Measurements from ENCODE around the gene ARHGAP22. TPM values are rescaled to one million over a fixed set of nuclear protein-coding genes. Genes with fewer than 3 reads are reported as not detected.

ARHGAP22 gene
- total RNA-seq, 3 donors from 2014 or later = 2.6 to 8.2 (median 4.8) TPM

DNA sequence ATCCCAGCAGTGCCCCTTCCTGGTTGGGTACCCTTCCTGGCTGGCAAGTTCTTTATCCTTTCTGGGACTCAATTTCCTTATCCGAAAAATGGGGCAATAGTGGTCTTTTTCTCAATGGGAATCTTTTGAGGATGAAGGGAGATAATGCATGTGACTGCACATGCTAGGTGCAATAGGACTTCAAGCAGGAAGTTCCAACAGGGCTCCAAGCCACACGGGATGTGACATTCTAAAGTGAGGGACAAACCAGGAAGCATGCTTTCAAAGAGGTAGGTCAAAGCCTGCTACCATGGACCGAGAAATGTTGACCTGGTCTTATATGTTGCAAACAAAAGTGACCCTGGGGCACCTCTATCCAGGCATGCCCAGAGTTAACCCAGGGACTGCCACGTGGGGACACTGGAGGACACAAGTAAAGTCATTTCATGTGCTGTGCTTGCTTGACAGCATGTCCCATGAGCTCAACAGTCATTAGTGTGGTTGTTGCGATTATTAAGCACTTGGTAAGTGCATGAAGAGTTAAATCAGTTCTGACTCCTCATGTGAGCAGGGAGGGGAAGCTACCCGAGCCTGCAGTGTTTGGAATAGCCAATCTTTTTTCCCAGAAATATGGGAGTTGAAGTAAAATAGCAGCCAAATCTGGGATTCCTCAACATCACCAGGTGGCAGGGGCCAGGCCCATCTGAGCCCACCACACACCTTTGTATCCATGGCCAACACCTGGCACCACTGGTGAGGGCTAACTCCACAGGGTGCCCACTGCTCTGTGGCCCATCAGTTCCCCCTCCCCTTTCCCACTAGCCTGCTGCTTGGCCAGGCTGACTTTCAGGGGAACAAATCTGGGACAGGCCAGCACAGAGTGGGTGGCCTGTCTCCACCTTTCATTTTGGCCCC is 5.7 kb downstream of the ARHGAP22 start:
- no peaks in the 10 kb centered on the region for H3K4me1 ChIP-seq
- H3K4me3 ChIP-seq = no peak overlapping the region
- no peak overlapping the region for H3K27ac ChIP-seq
- peaks cover 0 to 3% of the 10 kb centered on the region in 2 donors for H3K27me3 ChIP-seq
- H3K36me3 ChIP-seq = no peaks in the 10 kb centered on the region
- TF ChIP-seq, protein P1, sequence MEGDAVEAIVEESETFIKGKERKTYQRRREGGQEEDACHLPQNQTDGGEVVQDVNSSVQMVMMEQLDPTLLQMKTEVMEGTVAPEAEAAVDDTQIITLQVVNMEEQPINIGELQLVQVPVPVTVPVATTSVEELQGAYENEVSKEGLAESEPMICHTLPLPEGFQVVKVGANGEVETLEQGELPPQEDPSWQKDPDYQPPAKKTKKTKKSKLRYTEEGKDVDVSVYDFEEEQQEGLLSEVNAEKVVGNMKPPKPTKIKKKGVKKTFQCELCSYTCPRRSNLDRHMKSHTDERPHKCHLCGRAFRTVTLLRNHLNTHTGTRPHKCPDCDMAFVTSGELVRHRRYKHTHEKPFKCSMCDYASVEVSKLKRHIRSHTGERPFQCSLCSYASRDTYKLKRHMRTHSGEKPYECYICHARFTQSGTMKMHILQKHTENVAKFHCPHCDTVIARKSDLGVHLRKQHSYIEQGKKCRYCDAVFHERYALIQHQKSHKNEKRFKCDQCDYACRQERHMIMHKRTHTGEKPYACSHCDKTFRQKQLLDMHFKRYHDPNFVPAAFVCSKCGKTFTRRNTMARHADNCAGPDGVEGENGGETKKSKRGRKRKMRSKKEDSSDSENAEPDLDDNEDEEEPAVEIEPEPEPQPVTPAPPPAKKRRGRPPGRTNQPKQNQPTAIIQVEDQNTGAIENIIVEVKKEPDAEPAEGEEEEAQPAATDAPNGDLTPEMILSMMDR (IDR thresholded peaks at IDR 0.05) = no peak
- TF ChIP-seq POLR2AphosphoS5 (IDR thresholded peaks at IDR 0.05) (no peak), POLR2A (IDR thresholded peaks at IDR 0.05) (no peak)
- intact Hi-C loops (cut with DNase I; ENCODE audit: low total_unique reads) = no loop called here
- DNase-seq (ENCODE audit: low spot score in 2 of 2) = no peak
- no peaks in the 10 kb centered on the region for H3K9me3 ChIP-seq

DNA sequence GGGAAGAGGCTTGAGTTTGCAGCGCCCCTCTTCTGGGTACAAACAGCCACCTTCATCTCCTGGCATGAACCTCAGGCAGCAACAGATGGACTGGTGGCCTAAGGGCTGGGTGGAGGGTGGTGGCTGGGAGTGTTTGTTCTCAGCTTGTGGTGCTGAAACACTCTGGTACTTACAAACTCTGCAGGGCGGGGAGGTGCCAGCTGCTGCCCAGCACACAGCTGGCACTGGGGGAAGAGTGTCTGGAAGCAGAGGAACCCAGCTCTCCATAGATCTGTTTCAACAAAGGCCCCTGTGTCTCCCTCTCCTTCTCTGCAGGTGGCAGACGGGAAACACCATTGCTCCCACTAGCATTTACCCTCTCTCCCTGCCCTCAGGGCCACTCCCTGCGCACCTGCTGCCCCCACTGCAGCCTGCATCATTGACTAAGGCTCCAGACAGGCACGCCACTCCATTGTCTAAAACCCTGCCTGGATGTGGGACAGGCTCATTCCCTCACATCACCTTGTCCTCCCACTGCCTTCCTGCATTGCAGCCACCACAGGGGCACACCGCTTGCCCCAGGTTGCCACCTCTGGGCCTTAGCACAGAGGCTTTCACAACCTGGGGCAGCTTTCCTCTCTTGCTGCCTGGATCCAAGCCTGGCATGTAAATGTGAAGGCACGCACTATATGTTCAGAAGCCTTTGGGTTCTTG is 6.5 kb downstream of the ARHGAP22 start:
- Histone ChIP-seq H3K4me3 (no peak overlapping the region), H3K36me3 (no peaks in the 10 kb centered on the region), H3K27ac (no peak overlapping the region), H3K27me3 (no peaks in the 10 kb centered on the region), H3K9me3 (no peaks in the 10 kb centered on the region), H3K4me1 (no peaks in the 10 kb centered on the region)
- intact Hi-C loops (cut with DNase I; ENCODE audit: low total_unique reads) = no loop called here
- no peak for DNase-seq (ENCODE audit: low spot score in 2 of 2)
- TF ChIP-seq, protein P1 (IDR thresholded peaks at IDR 0.05) = no peak
- TF ChIP-seq POLR2A (IDR thresholded peaks at IDR 0.05) (no peak), POLR2AphosphoS5 (IDR thresholded peaks at IDR 0.05) (no peak)

DNA sequence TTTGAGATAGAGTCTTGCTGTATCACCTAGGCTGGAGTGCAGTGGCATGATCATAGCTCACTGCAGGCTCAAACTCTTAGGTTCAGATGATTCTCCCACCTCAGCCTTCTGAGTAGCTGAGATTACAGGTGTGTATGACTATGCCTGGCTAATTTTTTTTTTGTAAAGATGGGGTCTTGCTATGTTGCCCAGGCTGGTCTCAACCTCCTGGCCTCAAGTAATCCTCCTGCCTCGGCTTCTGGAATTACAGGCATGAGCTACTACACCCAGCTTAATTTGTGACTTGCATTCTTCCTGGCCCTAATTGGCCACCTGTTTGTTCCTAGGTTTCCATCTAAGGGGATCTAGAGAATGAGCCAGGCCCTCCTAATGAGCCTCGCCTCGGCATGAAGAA is 9.3 kb downstream of the ARHGAP22 start:
- TF ChIP-seq, protein P1 (IDR thresholded peaks at IDR 0.05) = no peak
- no peak for TF ChIP-seq POLR2A (IDR thresholded peaks at IDR 0.05)
- no peak for TF ChIP-seq POLR2AphosphoS5 (IDR thresholded peaks at IDR 0.05)
- DNase-seq (ENCODE audit: low spot score in 2 of 2) = no peak

DNA sequence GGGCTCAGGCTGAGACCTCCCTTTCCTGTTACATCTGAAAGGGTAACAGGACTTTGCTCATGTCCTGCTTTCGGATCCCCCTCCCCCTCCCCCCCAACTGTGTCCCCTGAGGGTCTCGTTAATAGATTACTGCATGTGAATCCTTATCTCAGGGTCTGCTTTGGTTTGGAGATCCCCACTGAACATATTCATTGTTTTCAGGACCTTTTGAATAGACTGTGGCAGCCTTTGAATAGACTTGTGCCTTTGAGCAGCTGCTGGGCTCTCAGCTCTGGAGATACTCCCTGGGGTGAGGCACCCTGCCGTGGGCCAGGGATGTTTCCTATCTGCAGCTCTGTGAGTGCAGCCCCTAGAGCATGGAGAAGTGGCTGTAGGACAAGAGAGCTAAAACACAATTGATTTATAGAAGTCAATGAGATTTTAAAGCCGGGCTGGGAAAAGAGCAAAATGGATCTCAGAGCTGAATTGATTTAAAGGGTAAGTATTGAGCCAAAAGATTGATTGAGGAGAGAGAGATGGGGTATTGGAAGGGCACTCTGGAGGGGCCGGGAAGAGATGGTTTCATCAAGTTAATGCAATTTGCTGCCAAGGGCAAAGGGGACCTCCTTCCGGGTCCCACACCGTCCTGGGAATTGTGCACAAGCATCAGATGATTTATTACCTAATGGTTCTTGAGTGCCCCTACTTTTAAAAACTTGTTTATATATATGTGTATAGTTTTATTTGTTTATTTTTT is 9.9 kb downstream of the ARHGAP22 start:
- Histone ChIP-seq H3K36me3 (no peaks in the 10 kb centered on the region), H3K4me3 (no peak overlapping the region), H3K9me3 (no peaks in the 10 kb centered on the region), H3K27ac (no peak overlapping the region), H3K4me1 (no peaks in the 10 kb centered on the region), H3K27me3 (no peaks in the 10 kb centered on the region)
- no peak for TF ChIP-seq POLR2AphosphoS5 (IDR thresholded peaks at IDR 0.05)
- TF ChIP-seq, protein P1 (IDR thresholded peaks at IDR 0.05) = no peak
- TF ChIP-seq POLR2A (IDR thresholded peaks at IDR 0.05) = no peak
- intact Hi-C loops (cut with DNase I; ENCODE audit: low total_unique reads) = no loop called here
- no peak for DNase-seq (ENCODE audit: low spot score in 2 of 2)

More for the DNA sequence above, 9.3 kb downstream of the ARHGAP22 start:
- Histone ChIP-seq H3K9me3 (no peaks in the 10 kb centered on the region), H3K4me1 (no peaks in the 10 kb centered on the region), H3K27ac (no peak overlapping the region), H3K36me3 (no peaks in the 10 kb centered on the region), H3K4me3 (no peak overlapping the region), H3K27me3 (no peaks in the 10 kb centered on the region)
- intact Hi-C loops (cut with DNase I; ENCODE audit: low total_unique reads) = no loop called here
